Spleen (tissue), 11 donors: ENCODE measurements around the gene ZNF33A. TPM values are rescaled to one million over a fixed set of nuclear protein-coding genes. Genes with fewer than 3 reads are reported as not detected.
A peak's percentile ranks its signal among the peaks of the same experiment; 100 is the strongest.

Source experiments
- DNase-seq: peaks from one replicate; pipeline ENCODE4 v3.0.0-alpha.2; 2020
- H3K27ac ChIP-seq, 8 donors: fragments of 200-600 bp; sonication (generic) in 7 of 8; 1 replicate in 4 of 8; 2 replicates in 4 of 8; pipeline versions ENCODE4 v1.5.0 to v1.8.0; 2016 to 2021; ENCODE audit warnings: inconsistent platforms in 4 of 8, mild to moderate bottlenecking in 4 of 8, moderate library complexity in 1 of 8
- H3K27me3 ChIP-seq, 7 donors: fragments of 200-600 bp; sonication (generic) in 6 of 7; replicated peaks in 1 of 7; 1 replicate in 4 of 7; 2 replicates in 3 of 7; pipeline versions ENCODE4 v1.5.0 to v1.8.0; 2016 to 2021; ENCODE audit warnings: inconsistent platforms in 3 of 7, mild to moderate bottlenecking in 1 of 7
- H3K36me3 ChIP-seq, 6 donors: fragments of 200-600 bp; sonication (generic) in 5 of 6; 1 replicate in 4 of 6; 2 replicates in 2 of 6; pipeline versions ENCODE4 v1.5.0 to v1.8.0; 2016 to 2021; ENCODE audit warnings: inconsistent platforms in 2 of 6
- H3K4me1 ChIP-seq, 6 donors: fragments of 200-600 bp; sonication (generic) in 5 of 6; 1 replicate in 3 of 6; 2 replicates in 3 of 6; pipeline versions ENCODE4 v1.5.0 to v1.8.0; 2016 to 2021; ENCODE audit warnings: inconsistent platforms in 3 of 6
- H3K4me3 ChIP-seq, 8 donors: fragments of 200-600 bp; sonication (generic) in 7 of 8; 1 replicate in 4 of 8; 2 replicates in 4 of 8; pipeline versions ENCODE4 v1.5.0 to v1.8.0; 2016 to 2021; ENCODE audit warnings: inconsistent platforms in 4 of 8, mild to moderate bottlenecking in 4 of 8, moderate library complexity in 2 of 8
- H3K9me3 ChIP-seq, 8 donors: fragments of 200-600 bp; sonication (generic) in 7 of 8; 1 replicate in 4 of 8; 2 replicates in 4 of 8; pipeline versions ENCODE4 v1.5.0 to v1.8.0; 2016 to 2021; ENCODE audit warnings: inconsistent platforms in 4 of 8
- CTCF ChIP-seq, 11 experiments: fragments of 200-600 bp in 7 of 11; fragments of 450-650 bp in 4 of 11; sonication (generic) in 4 of 11; IDR thresholded peaks in 8 of 11; conservative IDR thresholded peaks in 3 of 11; 1 replicate in 7 of 11; 2 replicates in 4 of 11; pipeline versions ENCODE4 v1.4.0 to v1.8.0; 2016 to 2021; ENCODE audit warnings: antibody characterized with exemption in 11 of 11, inconsistent platforms in 4 of 11, mild to moderate bottlenecking in 1 of 11
- POLR2A ChIP-seq, 3 donors: fragments of 450-650 bp; IDR thresholded peaks; one replicate each; pipeline ENCODE4 v1.5.1; 2017; ENCODE audit warnings: antibody characterized with exemption in 3 of 3, mild to moderate bottlenecking in 1 of 3
- POLR2AphosphoS5 ChIP-seq, 3 donors: sonication (generic); formaldehyde crosslinking; IDR thresholded peaks; one replicate each; pipeline ENCODE4 v1.5.1; 2017; ENCODE audit warnings: antibody characterized with exemption in 3 of 3
- WGBS, 5 donors: extraction: QIAGEN DNeasy Blood & Tissue Kit in 3 of 5; methylation state at CpG; one replicate each; pipeline versions ENCODE4 v1.1.5 to v1.1.7; 2013 to 2018; 5-methylcytosine and 5-hydroxymethylcytosine counted together
- intact Hi-C: fragments of 100-400 bp; cut with DNase I; formaldehyde crosslinking; loops from one replicate; pipeline ENCODE4 v1.15.0; 2023; ENCODE audit warnings: low total_unique reads
- polyA plus RNA-seq, 3 donors: library from polyadenylated mRNA; stranded (reverse); fragments of 200-250 nt; gene quantifications; one replicate each; pipeline ENCODE4 v1.2.1, GENCODE V29; 2013
- total RNA-seq, 7 donors: library from RNA; depleted of rRNA in 3 of 7; stranded (reverse); fragments of >200 nt in 3 of 7; fragmentation: NEBNext Ultra II Directional in 4 of 7; extraction: Animal tissue kit (Norgen Biotek cat#: 25700) in 4 of 7; gene quantifications; one replicate each; pipeline versions ENCODE4 v1.1.0 to v1.2.1, GENCODE V29; 2016 to 2021
- donor health status: healthy with polysubstance abuse.
- donor health status: DM: no; HTN: no; CAD: no; lungs with moderate emphysema.
- donor health status: DM: no; HTN: no; CAD: no.
- donor health status: Bipolar disorder and iron deficiency.
- donor health status: healthy.
- donor health status: DM: no; HTN: no; CAD: no.
- donor health status: DM: yes; HTN: yes; CAD: no.

The ZNF33A gene
- total and polyA plus RNA-seq, 10 donors = 8.9 to 61.6 (median 37.5) TPM

- intact Hi-C loops = no loop called here
- peak overlapping the region; percentile 29 to 79 (median 64) for H3K27ac ChIP-seq
Observed at GRCh38 chr10:38038932-38039245, 28.4 kb downstream of the ZNF33A start.

GRCh38 chr10:38043516-38043915 is 33.0 kb downstream of the ZNF33A start:
- Histone ChIP-seq H3K4me1 (peaks cover 0 to 20% (median 7%) of the 10 kb centered on the region in 6 donors), H3K4me3 (no peak overlapping the region), H3K36me3 (peaks cover 0 to 79% (median 18%) of the 10 kb centered on the region in 6 donors), H3K27me3 (no peaks in the 10 kb centered on the region), H3K27ac (no peak overlapping the region), H3K9me3 (peaks cover 0 to 10% (median under 1%) of the 10 kb centered on the region in 8 donors)
- intact Hi-C loops = no loop called here
- no peak for TF ChIP-seq POLR2AphosphoS5 (IDR thresholded peaks at IDR 0.05)
- no peak for TF ChIP-seq CTCF (IDR thresholded peaks at IDR 0.05 in 8 of 11, conservative IDR thresholded peaks at IDR 0.05 in 3 of 11)
- no peak for TF ChIP-seq POLR2A (IDR thresholded peaks at IDR 0.05)
- 79 to 85% (median 84%) methylated on average over 2 of the region's 2 CpGs for WGBS, 5 donors
- no peak for DNase-seq

More at GRCh38 chr10:38038932-38039245, 28.4 kb downstream of the ZNF33A start:
- peak overlapping the region in 1 of 8 donors; percentile 36 for H3K4me3 ChIP-seq
- no peak for DNase-seq
- H3K27me3 ChIP-seq = no peaks in the 10 kb centered on the region
- H3K36me3 ChIP-seq = peaks cover 0 to 71% (median 26%) of the 10 kb centered on the region in 6 donors
- no peak for TF ChIP-seq CTCF (IDR thresholded peaks at IDR 0.05 in 8 of 11, conservative IDR thresholded peaks at IDR 0.05 in 3 of 11)
- TF ChIP-seq POLR2AphosphoS5 (IDR thresholded peaks at IDR 0.05) = no peak
- no peak for TF ChIP-seq POLR2A (IDR thresholded peaks at IDR 0.05)
- peaks cover 0 to 37% (median 16%) of the 10 kb centered on the region in 6 donors for H3K4me1 ChIP-seq
- H3K9me3 ChIP-seq = peaks cover 0 to 6% (median 0%) of the 10 kb centered on the region in 8 donors

DNA sequence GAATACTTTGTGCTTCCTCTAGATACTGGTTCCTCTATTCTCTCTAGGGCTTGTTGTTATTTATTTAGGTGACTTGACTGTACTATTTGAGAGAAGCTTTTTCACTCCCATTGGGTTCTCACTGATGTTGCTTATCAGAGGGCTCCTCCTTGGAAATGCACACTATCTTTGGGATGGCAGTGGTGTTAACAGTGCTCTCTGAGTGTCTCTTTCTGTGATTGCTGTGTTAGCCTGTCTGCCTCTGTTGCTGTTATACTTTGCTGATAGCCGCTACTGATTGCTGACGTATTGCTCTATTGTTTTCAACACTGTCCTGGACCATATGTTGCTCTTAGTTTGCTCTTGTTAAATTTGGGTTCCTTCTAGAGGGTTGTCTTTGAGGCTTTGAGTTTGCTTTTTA is 34.7 kb downstream of the ZNF33A start:
- Histone ChIP-seq H3K4me3 (no peak overlapping the region), H3K4me1 (peaks cover 0 to 7% (median 0%) of the 10 kb centered on the region in 6 donors), H3K9me3 (peaks cover 0 to 23% (median 4%) of the 10 kb centered on the region in 8 donors), H3K36me3 (peaks cover 0 to 94% (median 21%) of the 10 kb centered on the region in 6 donors), H3K27me3 (no peaks in the 10 kb centered on the region), H3K27ac (no peak overlapping the region)
- TF ChIP-seq CTCF (IDR thresholded peaks at IDR 0.05 in 8 of 11, conservative IDR thresholded peaks at IDR 0.05 in 3 of 11) = no peak
- TF ChIP-seq POLR2A (IDR thresholded peaks at IDR 0.05) = no peak
- TF ChIP-seq POLR2AphosphoS5 (IDR thresholded peaks at IDR 0.05) = no peak
- WGBS, 5 donors = 50 to 98% (median 75%) methylated on average over 2 of the region's 2 CpGs
- intact Hi-C loops = no loop called here
- no peak for DNase-seq

- no peak overlapping the region for H3K4me3 ChIP-seq
- no peak overlapping the region for H3K27ac ChIP-seq
- intact Hi-C loops = no loop called here
- H3K9me3 ChIP-seq = peaks cover 0 to 48% (median 28%) of the 10 kb centered on the region in 8 donors
- WGBS, 5 donors = 76 to 92% (median 91%) methylated on average over 1 of the region's 1 CpG
- H3K4me1 ChIP-seq = peaks cover 0 to 5% (median 0%) of the 10 kb centered on the region in 6 donors
- no peak for DNase-seq
- H3K27me3 ChIP-seq = no peaks in the 10 kb centered on the region
- TF ChIP-seq POLR2AphosphoS5 (IDR thresholded peaks at IDR 0.05) (no peak), POLR2A (IDR thresholded peaks at IDR 0.05) (no peak), CTCF (IDR thresholded peaks at IDR 0.05 in 8 of 11, conservative IDR thresholded peaks at IDR 0.05 in 3 of 11) (no peak)
- H3K36me3 ChIP-seq = peaks cover 0 to 99% (median 24%) of the 10 kb centered on the region in 6 donors
Observed at GRCh38 chr10:38047666-38048065, 37.2 kb downstream of the ZNF33A start.
